Ascending aorta (tissue), 2 donors: ENCODE results near the gene TNIK. TPM values are rescaled to one million over a fixed set of nuclear protein-coding genes. Genes with fewer than 3 reads are reported as not detected.
"Not testable (repeated sequence)": the region's sequence is repeated elsewhere in the genome, so short reads cannot be mapped to it uniquely, and the experiment has no call there.

ENCODE experiments used
- DNase-seq, 2 donors: peaks; one replicate each; pipeline ENCODE4 v3.0.0-alpha.2; 2019; ENCODE audit warnings: low spot score in 2 of 2
- H3K27ac ChIP-seq, 2 donors: fragments of 200-600 bp; sonication (generic); one replicate each; pipeline ENCODE4 v1.5.1; 2016 to 2017; ENCODE audit warnings: mild to moderate bottlenecking in 1 of 2
- H3K27me3 ChIP-seq: fragments of 200-600 bp; sonication (generic); one replicate; pipeline ENCODE4 v1.5.1; 2017
- H3K36me3 ChIP-seq, 2 donors: fragments of 200-600 bp; sonication (generic); one replicate each; pipeline ENCODE4 v1.5.1; 2016
- H3K4me1 ChIP-seq, 2 donors: fragments of 200-600 bp; sonication (generic); one replicate each; pipeline ENCODE4 v1.5.1; 2016 to 2017; ENCODE audit warnings: mild to moderate bottlenecking in 1 of 2
- H3K4me3 ChIP-seq, 2 donors: fragments of 200-600 bp; sonication (generic); one replicate each; pipeline ENCODE4 v1.5.1; 2016 to 2017; ENCODE audit warnings: mild to moderate bottlenecking in 1 of 2
- H3K9me3 ChIP-seq, 2 donors: fragments of 200-600 bp; sonication (generic); one replicate each; pipeline ENCODE4 v1.5.1; 2016
- intact Hi-C: fragments of 100-400 bp; cut with DNase I; formaldehyde crosslinking; loops from one replicate; pipeline ENCODE4 v1.15.1; 2023
- total RNA-seq: library from RNA; depleted of rRNA; stranded (reverse); fragments of >200 nt; gene quantifications from one replicate; pipeline ENCODE4 v1.1.0, GENCODE V29; 2016
- TF ChIP-seq, protein P1 (sequence below), 3 experiments: fragments of 200-600 bp in 2 of 3; fragments of 450-650 bp in 1 of 3; sonication (generic) in 2 of 3; IDR thresholded peaks; one replicate each; pipeline ENCODE4 v1.5.1; 2016 to 2019; ENCODE audit warnings: antibody characterized with exemption in 3 of 3, mild to moderate bottlenecking in 1 of 3, moderate library complexity in 1 of 3

The TNIK gene
- total RNA-seq, 1 donor from 2014 or later = 0.75 TPM

DNA sequence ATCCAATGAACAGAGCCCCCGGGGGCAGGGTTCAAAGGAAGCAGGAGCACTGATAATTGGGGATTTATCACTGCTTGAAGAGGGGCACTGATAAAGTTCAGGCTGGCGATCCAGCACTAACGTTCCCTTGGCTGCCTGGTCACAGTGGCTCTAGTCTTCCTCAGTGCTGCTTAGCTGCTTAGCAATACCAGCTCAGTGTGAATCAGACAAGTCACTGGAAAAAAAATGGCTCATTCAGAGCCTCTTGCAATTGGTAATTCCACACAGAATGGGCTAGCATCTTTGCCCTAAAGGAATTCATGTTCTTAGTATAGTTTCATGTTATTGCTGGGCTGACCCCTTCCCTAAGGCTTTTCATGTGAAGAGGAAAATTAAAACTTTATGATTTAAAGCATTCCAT lies 338.0 kb downstream of the TNIK start:
- Histone ChIP-seq H3K36me3 (peaks cover 0 to 14% of the 10 kb centered on the region in 2 donors), H3K27ac (no peak overlapping the region), H3K4me1 (no peaks in the 10 kb centered on the region), H3K27me3 (no peaks in the 10 kb centered on the region), H3K9me3 (no peaks in the 10 kb centered on the region), H3K4me3 (no peak overlapping the region)
- TF ChIP-seq, protein P1, sequence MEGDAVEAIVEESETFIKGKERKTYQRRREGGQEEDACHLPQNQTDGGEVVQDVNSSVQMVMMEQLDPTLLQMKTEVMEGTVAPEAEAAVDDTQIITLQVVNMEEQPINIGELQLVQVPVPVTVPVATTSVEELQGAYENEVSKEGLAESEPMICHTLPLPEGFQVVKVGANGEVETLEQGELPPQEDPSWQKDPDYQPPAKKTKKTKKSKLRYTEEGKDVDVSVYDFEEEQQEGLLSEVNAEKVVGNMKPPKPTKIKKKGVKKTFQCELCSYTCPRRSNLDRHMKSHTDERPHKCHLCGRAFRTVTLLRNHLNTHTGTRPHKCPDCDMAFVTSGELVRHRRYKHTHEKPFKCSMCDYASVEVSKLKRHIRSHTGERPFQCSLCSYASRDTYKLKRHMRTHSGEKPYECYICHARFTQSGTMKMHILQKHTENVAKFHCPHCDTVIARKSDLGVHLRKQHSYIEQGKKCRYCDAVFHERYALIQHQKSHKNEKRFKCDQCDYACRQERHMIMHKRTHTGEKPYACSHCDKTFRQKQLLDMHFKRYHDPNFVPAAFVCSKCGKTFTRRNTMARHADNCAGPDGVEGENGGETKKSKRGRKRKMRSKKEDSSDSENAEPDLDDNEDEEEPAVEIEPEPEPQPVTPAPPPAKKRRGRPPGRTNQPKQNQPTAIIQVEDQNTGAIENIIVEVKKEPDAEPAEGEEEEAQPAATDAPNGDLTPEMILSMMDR (IDR thresholded peaks at IDR 0.05) = no peak
- intact Hi-C loops = no loop called here
- no peak for DNase-seq

DNA sequence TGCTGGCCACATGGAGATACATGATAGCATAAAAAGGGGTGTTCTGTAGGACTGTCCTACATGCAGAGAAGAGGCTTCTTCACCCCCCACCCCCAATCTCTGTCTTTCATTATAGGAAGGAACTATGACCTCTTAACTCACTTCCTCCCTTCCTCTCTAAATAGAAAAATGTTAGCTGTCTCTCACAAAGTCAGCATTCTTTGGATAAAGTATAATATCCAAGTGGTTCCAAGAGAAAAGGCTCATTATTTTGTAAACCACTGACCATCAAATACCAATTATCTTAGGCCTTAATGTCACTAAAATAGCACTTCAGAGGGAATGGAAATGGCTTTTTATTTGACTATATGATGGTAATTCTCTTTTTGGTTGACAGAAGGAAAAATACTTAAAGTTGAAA lies 338.4 kb downstream of the TNIK start:
- H3K9me3 ChIP-seq = no peaks in the 10 kb centered on the region
- TF ChIP-seq, protein P1 (IDR thresholded peaks at IDR 0.05) = no peak
- DNase-seq = no peak

DNA sequence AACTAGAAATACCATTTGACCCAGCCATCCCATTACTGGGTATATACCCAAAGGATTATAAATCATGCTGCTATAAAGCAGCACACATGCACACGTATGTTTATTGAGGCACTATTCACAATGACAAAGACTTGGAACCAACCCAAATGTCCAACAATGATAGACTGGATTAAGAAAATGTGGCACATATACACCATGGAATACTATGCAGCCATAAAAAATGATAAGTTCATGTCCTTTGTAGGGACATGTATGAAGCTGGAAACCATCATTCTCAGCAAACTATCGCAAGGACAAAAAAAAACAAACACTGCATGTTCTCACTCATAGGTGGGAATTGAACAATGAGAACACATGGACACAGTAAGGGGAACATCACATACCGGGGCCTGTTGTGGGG lies 340.8 kb downstream of the TNIK start:
- H3K27me3 ChIP-seq, intact Hi-C loops, H3K4me3 ChIP-seq, H3K27ac ChIP-seq, H3K36me3 ChIP-seq, DNase-seq, H3K9me3 ChIP-seq, H3K4me1 ChIP-seq: not testable (repeated sequence)

More for the DNA sequence above, 338.4 kb downstream of the TNIK start:
- Histone ChIP-seq H3K27me3 (no peaks in the 10 kb centered on the region), H3K4me3 (no peak overlapping the region), H3K27ac (no peak overlapping the region), H3K4me1 (no peaks in the 10 kb centered on the region), H3K36me3 (peaks cover 0 to 14% of the 10 kb centered on the region in 2 donors)
- intact Hi-C loops = no loop called here

DNA sequence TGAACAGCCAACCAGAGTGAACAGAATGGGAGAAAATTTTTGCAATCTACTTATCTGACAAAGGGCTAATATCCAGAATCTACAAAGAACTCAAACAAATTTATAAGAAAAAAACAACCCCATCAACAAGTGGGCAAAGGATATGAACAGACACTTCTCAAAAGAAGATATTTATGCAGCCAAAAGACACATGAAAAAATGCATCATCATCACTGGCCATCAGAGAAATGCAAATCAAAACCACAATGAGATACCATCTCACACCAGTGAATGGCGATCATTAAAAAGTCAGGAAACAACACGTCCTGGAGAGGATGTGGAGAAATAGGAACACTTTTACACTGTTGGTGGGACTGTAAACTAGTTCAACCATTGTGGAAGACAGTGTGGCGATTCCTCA lies 341.2 kb downstream of the TNIK start:
- H3K27me3 ChIP-seq, H3K4me1 ChIP-seq, H3K9me3 ChIP-seq, H3K4me3 ChIP-seq, H3K27ac ChIP-seq, H3K36me3 ChIP-seq, intact Hi-C loops, DNase-seq: not testable (repeated sequence)

DNA sequence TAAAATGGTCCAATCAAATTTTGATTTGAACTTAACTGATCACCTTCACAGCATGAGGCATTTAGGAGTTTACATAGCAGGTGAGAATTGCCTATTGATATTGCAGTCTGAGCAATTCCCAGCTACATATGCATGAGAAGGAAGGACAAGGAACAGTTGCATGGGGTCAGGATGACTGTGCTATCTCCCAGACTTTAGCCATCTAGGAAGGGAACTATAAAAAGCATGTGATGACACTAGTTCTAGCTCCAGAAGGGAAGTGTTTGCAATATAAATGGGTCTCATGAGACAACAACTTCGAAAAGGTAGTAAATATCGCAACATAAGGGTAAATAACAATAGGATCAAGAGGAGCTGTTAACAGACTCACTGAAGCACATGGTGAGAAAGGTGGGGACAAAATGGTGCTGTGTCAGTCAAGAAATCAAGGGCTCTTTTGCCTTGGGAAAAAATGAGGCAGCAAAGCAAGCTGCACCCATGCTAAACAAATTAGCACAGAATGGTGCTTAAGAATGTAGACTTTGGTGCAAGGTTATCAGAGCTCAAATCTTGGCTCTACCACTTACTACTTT lies 343.3 kb downstream of the TNIK start:
- Histone ChIP-seq H3K27ac (no peak overlapping the region), H3K36me3 (peaks cover 0 to 3% of the 10 kb centered on the region in 2 donors), H3K9me3 (no peaks in the 10 kb centered on the region), H3K27me3 (no peaks in the 10 kb centered on the region), H3K4me1 (no peaks in the 10 kb centered on the region), H3K4me3 (no peak overlapping the region)
- no peak for DNase-seq
- intact Hi-C loops = no loop called here
- TF ChIP-seq, protein P1 (IDR thresholded peaks at IDR 0.05) = no peak

DNA sequence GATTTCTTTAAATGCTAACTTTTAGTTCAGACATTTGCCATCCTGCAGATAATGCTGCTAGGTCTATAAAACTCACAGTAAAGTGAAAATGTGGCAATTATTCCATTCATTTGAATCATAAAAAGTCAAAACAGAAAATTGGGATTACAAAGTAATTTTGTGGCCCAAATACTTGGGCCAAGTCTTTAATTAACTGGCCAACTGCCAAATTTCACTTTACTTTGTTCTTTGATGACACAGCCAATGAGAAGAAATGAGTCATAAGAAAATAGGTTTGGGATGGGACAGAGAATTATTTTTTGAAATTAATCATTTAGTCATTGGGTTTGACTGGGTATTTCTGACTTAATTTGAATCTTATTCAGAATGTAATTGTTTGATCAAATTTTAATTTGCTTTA lies 343.8 kb downstream of the TNIK start:
- Histone ChIP-seq H3K4me3 (no peak overlapping the region), H3K27me3 (no peaks in the 10 kb centered on the region), H3K36me3 (no peaks in the 10 kb centered on the region), H3K4me1 (no peaks in the 10 kb centered on the region), H3K9me3 (no peaks in the 10 kb centered on the region), H3K27ac (no peak overlapping the region)
- intact Hi-C loops = no loop called here
- DNase-seq = no peak
- TF ChIP-seq, protein P1 (IDR thresholded peaks at IDR 0.05) = no peak

DNA sequence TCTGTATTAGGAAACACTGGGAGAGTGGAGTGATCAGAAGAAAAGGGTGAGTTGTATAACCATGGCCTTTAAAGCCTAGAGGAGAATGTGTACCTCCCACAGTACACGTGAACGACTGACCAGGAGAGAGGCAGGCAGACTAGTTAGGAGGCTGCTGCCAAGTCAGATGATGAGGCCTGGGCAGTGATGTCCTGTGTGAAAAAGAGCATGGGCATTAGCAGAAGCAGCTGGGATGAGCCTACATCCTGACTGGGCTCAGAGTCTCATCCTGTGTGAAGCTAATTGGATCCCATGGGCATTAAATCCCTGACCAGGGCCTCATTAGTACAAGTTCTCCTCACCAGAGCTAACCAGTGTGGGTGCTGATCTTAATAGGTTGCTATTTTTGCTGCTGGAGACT lies 344.5 kb downstream of the TNIK start:
- no peak for DNase-seq
- no peaks in the 10 kb centered on the region for H3K4me1 ChIP-seq
- TF ChIP-seq, protein P1 (IDR thresholded peaks at IDR 0.05) = no peak
- H3K27me3 ChIP-seq = no peaks in the 10 kb centered on the region
- no peak overlapping the region for H3K27ac ChIP-seq
- H3K4me3 ChIP-seq = no peak overlapping the region
- H3K36me3 ChIP-seq = peaks cover 0 to under 1% of the 10 kb centered on the region in 2 donors
- intact Hi-C loops = no loop called here
- H3K9me3 ChIP-seq = no peaks in the 10 kb centered on the region
